Muscle of arm (tissue), 12 donors: ENCODE results near the gene TMEM201. TPM values are rescaled to one million over a fixed set of nuclear protein-coding genes. Genes with fewer than 3 reads are reported as not detected.

Experiments
- DNase-seq: peaks from one replicate; pipeline ENCODE4 v3.0.0-alpha.2; 2013
- polyA plus RNA-seq, 12 donors: library from polyadenylated mRNA; unstranded; fragments of 120-200 nt; gene quantifications; one replicate each; pipeline ENCODE4 v1.2.1, GENCODE V29; 2013; ENCODE audit not compliant: insufficient read length in 12 of 12

TMEM201 gene
- polyA plus RNA-seq, 12 donors: 11.3 to 21.7 (median 15.1) TPM; not detected in 1

GRCh38 chr1:9599741-9600140 lies 11.0 kb downstream of the TMEM201 start:
- no peak for DNase-seq

GRCh38 chr1:9600861-9601834 lies 12.4 kb downstream of the TMEM201 start:
- no peak for DNase-seq

GRCh38 chr1:9601942-9602793 lies 13.5 kb downstream of the TMEM201 start:
- DNase-seq: no peak

- DNase-seq: no peak
Observed at GRCh38 chr1:9602794-9603167, 14.1 kb downstream of the TMEM201 start.

- no peak for DNase-seq
Observed at GRCh38 chr1:9603307-9603706, 14.6 kb downstream of the TMEM201 start.

GRCh38 chr1:9603766-9604753 lies 15.3 kb downstream of the TMEM201 start:
- DNase-seq: no peak

- DNase-seq: no peak
Observed at GRCh38 chr1:9604836-9605235, 16.1 kb downstream of the TMEM201 start.

- no peak for DNase-seq
Observed at GRCh38 chr1:9605946-9606455, 17.3 kb downstream of the TMEM201 start.

GRCh38 chr1:9606458-9606857 lies 17.7 kb downstream of the TMEM201 start:
- DNase-seq: no peak

- DNase-seq: no peak
Observed at GRCh38 chr1:9606948-9607347, 18.2 kb downstream of the TMEM201 start.

- DNase-seq: no peak
Observed at GRCh38 chr1:9607352-9607751, 18.6 kb downstream of the TMEM201 start.

- DNase-seq: no peak
Observed at GRCh38 chr1:9609998-9610397, 21.3 kb downstream of the TMEM201 start.

GRCh38 chr1:9610548-9610947 lies 21.8 kb downstream of the TMEM201 start:
- DNase-seq: no peak

- DNase-seq: no peak
Observed at GRCh38 chr1:9611716-9612115, 23.0 kb downstream of the TMEM201 start.

GRCh38 chr1:9612162-9612845 lies 23.6 kb downstream of the TMEM201 start:
- DNase-seq: no peak

GRCh38 chr1:9612871-9613624 lies 24.3 kb downstream of the TMEM201 start:
- DNase-seq: no peak

GRCh38 chr1:9613625-9614299 lies 25.1 kb downstream of the TMEM201 start:
- no peak for DNase-seq

- no peak for DNase-seq
Observed at GRCh38 chr1:9615316-9616063, 26.8 kb downstream of the TMEM201 start.
